CD14-positive monocyte (primary cell): ENCODE results near the gene SH3RF3. TPM values are rescaled to one million over a fixed set of nuclear protein-coding genes. Genes with fewer than 3 reads are reported as not detected.

Source experiments
- DNase-seq, 3 donors: peaks; one replicate each; pipeline ENCODE4 v3.0.0-alpha.2; 2011 to 2022
- H2AFZ ChIP-seq: 2 replicates; pipeline ENCODE4 v1.6.0; 2012; ENCODE audit warnings: mild to moderate bottlenecking, low read depth, low read length, inconsistent platforms; ENCODE audit not compliant: insufficient read depth, poor library complexity, severe bottlenecking
- H3K27ac ChIP-seq, 2 donors: 1 replicate in 1 of 2; 2 replicates in 1 of 2; pipeline ENCODE4 v1.5.1; 2012 to 2013; ENCODE audit warnings: low read length in 2 of 2, control low read depth in 1 of 2, inconsistent platforms in 1 of 2, low read depth in 1 of 2, mild to moderate bottlenecking in 1 of 2
- H3K27me3 ChIP-seq, 2 donors: one replicate each; pipeline versions ENCODE4 v1.6.0 to v1.6.1; 2011 to 2013; ENCODE audit warnings: low read length in 2 of 2; ENCODE audit not compliant: control insufficient read depth in 2 of 2, insufficient read depth in 2 of 2
- H3K36me3 ChIP-seq, 2 donors: replicated peaks in 1 of 2; 1 replicate in 1 of 2; 2 replicates in 1 of 2; pipeline versions ENCODE4 v1.5.1 to v1.6.1; 2012 to 2013; ENCODE audit warnings: low read length in 2 of 2, control low read depth in 1 of 2, inconsistent platforms in 1 of 2, mild to moderate bottlenecking in 1 of 2; ENCODE audit not compliant: insufficient read depth in 2 of 2, control insufficient read depth in 1 of 2
- H3K4me1 ChIP-seq, 2 donors: 1 replicate in 1 of 2; 2 replicates in 1 of 2; pipeline versions ENCODE4 v1.5.1 to v1.6.1; 2012 to 2013; ENCODE audit warnings: low read length in 2 of 2, control low read depth in 1 of 2, inconsistent platforms in 1 of 2, mild to moderate bottlenecking in 1 of 2, moderate library complexity in 1 of 2; ENCODE audit not compliant: insufficient read depth in 2 of 2, control insufficient read depth in 1 of 2
- H3K4me2 ChIP-seq: replicated peaks from 2 replicates; pipeline ENCODE3; 2012; ENCODE audit warnings: low read length, moderate library complexity, mild to moderate bottlenecking; ENCODE audit not compliant: poor library complexity, severe bottlenecking; ENCODE audit errors: extremely low read depth
- H3K4me3 ChIP-seq, 3 experiments: fragments of 200-600 bp in 1 of 3; sonication (generic) in 1 of 3; replicated peaks in 1 of 3; 1 replicate in 2 of 3; 2 replicates in 1 of 3; pipeline ENCODE4 v1.5.1; 2011 to 2013; ENCODE audit warnings: low read length in 3 of 3, mild to moderate bottlenecking in 3 of 3, control low read depth in 2 of 3, low read depth in 2 of 3, inconsistent platforms in 1 of 3, moderate library complexity in 1 of 3
- H3K79me2 ChIP-seq: 2 replicates; pipeline ENCODE4 v1.6.0; 2012; ENCODE audit warnings: mild to moderate bottlenecking, control low read depth, inconsistent platforms, low read length, moderate library complexity; ENCODE audit not compliant: insufficient read depth
- H3K9ac ChIP-seq: 2 replicates; pipeline ENCODE4 v1.6.0; 2017; ENCODE audit warnings: low read length, mild to moderate bottlenecking; ENCODE audit not compliant: insufficient read depth, poor library complexity, severe bottlenecking
- H3K9me3 ChIP-seq, 2 donors: replicated peaks in 1 of 2; 1 replicate in 1 of 2; 2 replicates in 1 of 2; pipeline versions ENCODE4 v1.5.1 to v1.6.1; 2012 to 2013; ENCODE audit warnings: low read length in 2 of 2, control low read depth in 1 of 2; ENCODE audit not compliant: control insufficient read depth in 1 of 2, insufficient read depth in 1 of 2
- H4K20me1 ChIP-seq: 2 replicates; pipeline ENCODE4 v1.6.0; 2012; ENCODE audit warnings: mild to moderate bottlenecking, low read length, control low read depth, moderate library complexity; ENCODE audit not compliant: insufficient read depth
- H3K27ac Mint-ChIP-seq, 7 donors: one replicate each; pipeline ENCODE4 v1.8.0; 2020; ENCODE audit warnings: mild to moderate bottlenecking in 7 of 7, mixed read lengths in 7 of 7, moderate library complexity in 6 of 7, inconsistent platforms in 2 of 7
- H3K27me3 Mint-ChIP-seq, 3 donors: one replicate each; pipeline ENCODE4 v1.8.0; 2021 to 2022; ENCODE audit warnings: low read depth in 3 of 3, mild to moderate bottlenecking in 3 of 3, mixed read lengths in 3 of 3, moderate library complexity in 3 of 3, inconsistent platforms in 1 of 3
- H3K36me3 Mint-ChIP-seq, 2 donors: one replicate each; pipeline ENCODE4 v1.8.0; 2020; ENCODE audit warnings: mixed read lengths in 2 of 2, inconsistent platforms in 1 of 2, mild to moderate bottlenecking in 1 of 2
- H3K4me1 Mint-ChIP-seq: one replicate; pipeline ENCODE4 v1.8.0; 2020; ENCODE audit warnings: mild to moderate bottlenecking, mixed read lengths
- H3K4me3 Mint-ChIP-seq, 2 donors: one replicate each; pipeline ENCODE4 v1.8.0; 2020; ENCODE audit warnings: mild to moderate bottlenecking in 2 of 2, mixed read lengths in 2 of 2, moderate library complexity in 1 of 2
- H3K9me3 Mint-ChIP-seq, 7 donors: one replicate each; pipeline ENCODE4 v1.8.0; 2020 to 2022; ENCODE audit warnings: mixed read lengths in 7 of 7, mild to moderate bottlenecking in 6 of 7, moderate library complexity in 6 of 7, inconsistent platforms in 2 of 7
- WGBS: methylation state at CpG from one replicate; pipeline ENCODE4 v1.1.5; 2013; ENCODE audit warnings: missing lambda C conversion rate; ENCODE audit not compliant: insufficient coverage; 5-methylcytosine and 5-hydroxymethylcytosine counted together
- intact Hi-C, 2 donors: fragments of 100-400 bp; cut with micrococcal nuclease; formaldehyde crosslinking; loops; one replicate each; pipeline versions ENCODE4 v1.15.0 to v1.15.1; 2023
- polyA plus RNA-seq, 3 donors: library from polyadenylated mRNA; depleted of rRNA in 1 of 3; unstranded in 2 of 3; stranded (reverse) in 1 of 3; fragments of 300-500 nt in 2 of 3; fragments of >200 nt in 1 of 3; fragmentation: Illumina TruSeq in 2 of 3; gene quantifications; 1 replicate in 2 of 3; 2 replicates in 1 of 3; pipeline ENCODE4 v1.2.3, GENCODE V29; 2012 to 2021
- TF ChIP-seq, protein P1 (sequence below): fragments of 200-600 bp; IDR thresholded peaks from one replicate; pipeline ENCODE4 v1.8.0; 2022; ENCODE audit warnings: antibody characterized with exemption, mild to moderate bottlenecking

The SH3RF3 gene
- polyA plus RNA-seq, 3 donors: 0.25 to 0.75 (median 0.34) TPM

DNA sequence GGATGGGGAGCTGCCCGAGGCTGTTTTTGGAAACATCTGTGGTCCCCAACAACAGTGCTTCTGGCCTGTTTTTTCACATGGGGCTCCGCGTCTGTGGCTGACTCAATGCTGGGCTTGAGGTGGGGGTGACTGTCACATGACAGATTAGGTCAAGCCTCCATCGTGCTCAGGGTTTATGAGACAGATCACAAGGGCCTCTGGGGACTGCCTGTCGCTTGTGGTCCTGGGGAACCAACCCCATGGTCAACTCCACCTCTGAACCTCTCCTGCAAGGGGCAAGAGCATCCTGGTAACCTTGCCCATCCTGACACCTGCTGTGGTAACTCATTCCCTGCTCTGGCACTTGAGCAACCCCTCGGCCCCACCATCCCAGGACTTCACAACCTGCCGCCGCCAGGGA lies 47.6 kb upstream of the SH3RF3 start:
- no peak for DNase-seq
- no peak overlapping the region for H3K27ac ChIP-seq
- no peak overlapping the region for H2AFZ ChIP-seq
- no peaks in the 10 kb centered on the region for H4K20me1 ChIP-seq
- no peaks in the 10 kb centered on the region for H3K4me1 Mint-ChIP-seq
- H3K36me3 ChIP-seq: no peaks in the 10 kb centered on the region
- no peak overlapping the region for H3K4me3 Mint-ChIP-seq
- H3K27me3 Mint-ChIP-seq: peaks cover 0 to 6% (median 4%) of the 10 kb centered on the region in 3 donors
- WGBS: 89% methylated on average over 8 of the region's 8 CpGs
- H3K4me2 ChIP-seq: no peak overlapping the region
- no peak overlapping the region for H3K27ac Mint-ChIP-seq
- peaks cover 0 to 4% (median 0%) of the 10 kb centered on the region in 7 donors for H3K9me3 Mint-ChIP-seq
- no peaks in the 10 kb centered on the region for H3K27me3 ChIP-seq
- intact Hi-C loops: no loop called here
- no peaks in the 10 kb centered on the region for H3K36me3 Mint-ChIP-seq
- no peaks in the 10 kb centered on the region for H3K79me2 ChIP-seq
- H3K9me3 ChIP-seq: peaks cover 0 to 4% of the 10 kb centered on the region in 2 donors
- TF ChIP-seq, protein P1, sequence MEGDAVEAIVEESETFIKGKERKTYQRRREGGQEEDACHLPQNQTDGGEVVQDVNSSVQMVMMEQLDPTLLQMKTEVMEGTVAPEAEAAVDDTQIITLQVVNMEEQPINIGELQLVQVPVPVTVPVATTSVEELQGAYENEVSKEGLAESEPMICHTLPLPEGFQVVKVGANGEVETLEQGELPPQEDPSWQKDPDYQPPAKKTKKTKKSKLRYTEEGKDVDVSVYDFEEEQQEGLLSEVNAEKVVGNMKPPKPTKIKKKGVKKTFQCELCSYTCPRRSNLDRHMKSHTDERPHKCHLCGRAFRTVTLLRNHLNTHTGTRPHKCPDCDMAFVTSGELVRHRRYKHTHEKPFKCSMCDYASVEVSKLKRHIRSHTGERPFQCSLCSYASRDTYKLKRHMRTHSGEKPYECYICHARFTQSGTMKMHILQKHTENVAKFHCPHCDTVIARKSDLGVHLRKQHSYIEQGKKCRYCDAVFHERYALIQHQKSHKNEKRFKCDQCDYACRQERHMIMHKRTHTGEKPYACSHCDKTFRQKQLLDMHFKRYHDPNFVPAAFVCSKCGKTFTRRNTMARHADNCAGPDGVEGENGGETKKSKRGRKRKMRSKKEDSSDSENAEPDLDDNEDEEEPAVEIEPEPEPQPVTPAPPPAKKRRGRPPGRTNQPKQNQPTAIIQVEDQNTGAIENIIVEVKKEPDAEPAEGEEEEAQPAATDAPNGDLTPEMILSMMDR: no peak
- no peak overlapping the region for H3K9ac ChIP-seq
- H3K4me3 ChIP-seq: no peak overlapping the region
- H3K4me1 ChIP-seq: no peaks in the 10 kb centered on the region

DNA sequence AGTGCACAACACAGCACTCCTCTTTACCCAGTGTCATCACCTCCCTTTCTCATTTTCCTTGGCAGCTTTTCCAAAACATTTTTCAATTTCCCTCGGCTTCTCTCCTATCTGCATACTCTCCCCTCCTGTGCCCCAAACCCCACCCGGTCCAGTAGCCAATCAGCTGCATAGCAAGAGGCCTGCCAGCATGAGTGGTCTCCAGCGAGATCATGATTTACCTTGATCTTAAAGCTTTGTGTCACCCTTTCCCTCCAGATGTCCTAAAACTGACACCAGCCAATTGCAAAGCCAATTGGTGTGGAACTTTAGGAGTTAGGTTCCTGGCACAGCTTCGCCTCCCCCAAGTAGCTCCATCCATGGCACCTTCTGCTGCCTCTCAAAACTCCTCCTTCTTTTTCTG lies 45.2 kb upstream of the SH3RF3 start:
- Mint-ChIP-seq H3K4me3 (no peak overlapping the region), H3K9me3 (peaks cover 0 to 13% (median 6%) of the 10 kb centered on the region in 7 donors), H3K4me1 (no peaks in the 10 kb centered on the region), H3K36me3 (no peaks in the 10 kb centered on the region), H3K27ac (no peak overlapping the region), H3K27me3 (peaks cover 2 to 6% (median 4%) of the 10 kb centered on the region in 3 donors)
- intact Hi-C loops: no loop called here
- H3K27ac ChIP-seq: no peak overlapping the region
- peaks cover 0 to 4% of the 10 kb centered on the region in 2 donors for H3K9me3 ChIP-seq
- no peak overlapping the region for H3K4me3 ChIP-seq
- no peaks in the 10 kb centered on the region for H3K36me3 ChIP-seq
- no peak overlapping the region for H3K9ac ChIP-seq
- H3K4me2 ChIP-seq: no peak overlapping the region
- WGBS: 94% methylated on average over 2 of the region's 4 CpGs
- no peaks in the 10 kb centered on the region for H4K20me1 ChIP-seq
- H2AFZ ChIP-seq: no peak overlapping the region
- DNase-seq: no peak
- no peaks in the 10 kb centered on the region for H3K27me3 ChIP-seq
- TF ChIP-seq, protein P1: no peak
- H3K4me1 ChIP-seq: no peaks in the 10 kb centered on the region
- H3K79me2 ChIP-seq: no peaks in the 10 kb centered on the region
